GM08714 (cell line): ENCODE measurements around the gene ERN2.
"Not testable (repeated sequence)": the region's sequence is repeated elsewhere in the genome, so short reads cannot be mapped to it uniquely, and the experiment has no call there.

Experiments used
- H3K4me3 ChIP-seq: fragments of 200-500 bp; sonication (Bioruptor generic); 2 replicates; pipeline ENCODE4 v1.5.1; 2014; ENCODE audit warnings: mild to moderate bottlenecking, low read length, inconsistent platforms
- ZNF274 ChIP-seq: IDR thresholded peaks from 2 replicates; pipeline ENCODE4 v1.6.1; 2012; ENCODE audit warnings: mild to moderate bottlenecking, low read depth, low read length

The ERN2 gene

GRCh38 chr16:23712976-23713375 is at the start of gene ERN2:
Gene ERN2, minus strand, starts transcription at chr16:23713222. Its CDS starts 35 bp downstream, at chr16:23713187.
- TF ChIP-seq ZNF274, result no peak
- H3K4me3 ChIP-seq, result no peak within 1 kb of the TSS

- no peak overlapping the region for H3K4me3 ChIP-seq
- no peak for TF ChIP-seq ZNF274
These were observed 45.1 kb upstream of the ERN2 start for GRCh38 chr16:23757937-23758619.

- H3K4me3 ChIP-seq, result no peak overlapping the region
- no peak for TF ChIP-seq ZNF274
These were observed 44.1 kb upstream of the ERN2 start for GRCh38 chr16:23757116-23757515.

GRCh38 chr16:23755484-23755809 is 42.4 kb upstream of the ERN2 start:
- H3K4me3 ChIP-seq, result no peak overlapping the region
- no peak for TF ChIP-seq ZNF274

GRCh38 chr16:23754594-23755483 is 41.8 kb upstream of the ERN2 start, which contains the start of gene CHP2:
Gene CHP2, plus strand, starts transcription at chr16:23755026. Its CDS starts 24 bp downstream, at chr16:23755050.
- no peak for TF ChIP-seq ZNF274
- H3K4me3 ChIP-seq, result no peak within 1 kb of the TSS; the same call in 1 of the 2 replicates

GRCh38 chr16:23753908-23754593 is 41.0 kb upstream of the ERN2 start:
- no peak overlapping the region for H3K4me3 ChIP-seq
- TF ChIP-seq ZNF274, result no peak

GRCh38 chr16:23751053-23751452 is 38.0 kb upstream of the ERN2 start:
- H3K4me3 ChIP-seq, result not testable (repeated sequence)

- no peak overlapping the region for H3K4me3 ChIP-seq
- no peak for TF ChIP-seq ZNF274
These were observed 35.6 kb upstream of the ERN2 start for GRCh38 chr16:23748630-23749029.

GRCh38 chr16:23745263-23745662 is 32.2 kb upstream of the ERN2 start:
- no peak overlapping the region for H3K4me3 ChIP-seq
- TF ChIP-seq ZNF274, result no peak

GRCh38 chr16:23742766-23743165 is 29.7 kb upstream of the ERN2 start:
- H3K4me3 ChIP-seq, result no peak overlapping the region
- TF ChIP-seq ZNF274, result no peak

GRCh38 chr16:23741675-23742303 is 28.8 kb upstream of the ERN2 start:
- H3K4me3 ChIP-seq, result no peak overlapping the region
- no peak for TF ChIP-seq ZNF274

GRCh38 chr16:23739516-23739915 is 26.5 kb upstream of the ERN2 start:
- H3K4me3 ChIP-seq, result no peak overlapping the region
- no peak for TF ChIP-seq ZNF274

GRCh38 chr16:23737423-23738028 is 24.5 kb upstream of the ERN2 start:
- H3K4me3 ChIP-seq, result not testable (repeated sequence)
